ENCODE results near the gene CLDN22.

CLDN22 gene

DNA sequence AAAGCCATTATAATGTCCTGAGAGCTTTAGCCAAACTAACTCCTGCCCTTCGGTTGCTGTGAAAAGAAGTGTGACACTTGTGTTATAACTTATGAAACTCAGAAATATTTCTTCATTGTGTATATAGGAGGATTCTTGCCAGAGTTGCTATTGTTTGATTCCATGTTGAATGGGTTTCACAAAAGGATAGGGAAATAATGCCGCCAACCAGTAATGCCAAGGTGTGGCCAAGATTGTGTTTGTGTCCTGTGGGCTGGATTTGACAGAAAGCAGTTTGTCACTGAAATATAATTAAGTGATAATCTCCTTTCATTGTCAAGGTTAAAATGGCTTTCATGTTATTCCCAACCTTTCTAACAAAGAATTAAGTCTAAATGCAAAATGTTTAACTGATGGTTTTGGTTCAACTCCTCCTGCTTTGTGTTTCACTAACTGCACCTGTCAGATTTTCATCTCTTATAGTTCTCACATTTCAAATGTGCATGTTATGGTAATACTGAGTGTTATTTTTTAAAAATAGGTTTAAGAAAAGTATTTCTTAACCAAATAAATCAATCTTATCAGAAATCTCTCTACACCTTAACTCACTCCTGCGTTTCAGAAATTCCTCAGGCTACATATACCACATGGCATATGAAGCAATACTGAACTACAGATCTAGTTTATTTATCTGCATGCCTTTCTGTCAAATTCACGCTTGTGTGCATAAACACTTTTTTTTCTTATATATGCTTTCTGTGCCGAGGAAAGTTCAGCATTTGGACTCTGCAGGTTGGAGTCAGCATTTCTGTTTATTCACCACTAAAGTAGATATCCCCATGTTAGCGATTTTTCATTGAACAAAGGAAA lies at the start of gene CLDN22:
CLDN22 (minus strand) TSS at position 66 of the 849 bp plus-strand sequence; CDS start at position 8, 58 bp downstream.
- no peak for DNase-seq (ENCODE audit: low read depth)

DNA sequence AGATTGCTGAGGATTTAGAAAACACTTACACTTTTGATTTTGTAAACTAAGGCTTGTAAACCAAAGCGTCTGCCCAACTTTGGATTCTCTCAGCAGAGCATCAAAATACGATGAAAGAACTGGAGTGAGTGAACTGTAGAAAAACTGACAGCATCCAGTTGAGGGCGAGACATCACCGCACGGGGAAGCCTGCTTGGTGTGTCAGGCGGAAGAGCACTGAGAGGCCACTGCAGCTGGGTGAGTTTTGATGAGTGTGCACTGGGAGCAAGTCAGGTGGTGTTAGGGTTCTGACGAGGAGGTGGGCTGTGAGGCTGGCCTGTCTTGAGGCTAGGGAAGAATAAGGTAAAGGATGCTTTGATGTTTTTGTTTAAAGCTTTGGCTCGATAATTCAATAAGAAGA lies 49.0 kb upstream of the CLDN22 start:
- DNase-seq (ENCODE audit: low read depth): no peak

DNA sequence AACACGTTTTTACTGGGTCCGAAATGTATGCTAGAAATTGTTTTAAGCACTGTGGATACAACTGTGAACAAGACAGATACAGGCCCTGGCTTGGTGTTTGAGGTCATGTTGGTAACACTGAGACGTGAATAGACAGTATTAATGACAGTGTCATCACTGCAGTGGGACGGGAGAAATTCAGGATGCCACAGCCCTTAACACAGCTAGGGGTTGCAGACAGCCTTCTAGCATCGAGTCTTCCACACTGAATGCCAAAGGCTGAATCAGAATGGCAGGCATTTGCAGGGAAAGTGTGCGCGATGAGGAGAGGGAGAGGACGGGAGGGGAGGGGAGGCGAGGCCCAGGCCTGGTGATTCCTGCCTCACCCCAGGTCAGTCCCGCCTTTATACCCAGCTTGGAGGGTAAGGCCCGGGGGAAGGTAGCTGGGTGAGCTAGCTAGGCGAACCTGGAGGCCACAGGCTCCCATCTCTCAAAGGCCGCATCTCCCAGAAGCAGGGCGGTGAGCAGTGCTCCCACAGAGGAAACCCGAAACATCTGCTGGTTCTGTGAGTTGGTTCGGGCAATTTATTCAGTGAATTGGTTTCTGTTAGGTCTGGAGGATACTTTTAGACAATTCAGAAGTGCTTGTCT lies 46.2 kb upstream of the CLDN22 start:
- no peak for DNase-seq (ENCODE audit: low read depth)

DNA sequence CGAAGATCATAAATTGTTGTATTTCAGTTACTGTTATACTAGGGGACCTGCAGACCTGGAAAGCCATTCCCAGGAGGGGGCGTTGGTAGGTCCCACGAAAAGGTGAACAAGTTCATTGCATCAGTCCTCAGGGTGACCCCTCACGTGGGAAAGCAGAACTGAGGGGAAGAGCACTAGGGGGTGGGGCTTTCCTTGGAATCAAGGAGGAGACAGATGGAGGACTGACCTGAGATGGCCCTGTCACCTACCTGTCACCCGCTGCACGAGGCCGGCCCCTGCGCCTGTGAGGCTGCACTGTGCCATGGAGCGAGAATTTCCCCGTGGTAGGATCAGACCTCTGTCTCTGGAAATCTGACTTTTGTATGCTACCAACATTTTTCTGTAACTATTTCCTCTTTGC lies 43.9 kb upstream of the CLDN22 start:
- DNase-seq (ENCODE audit: low read depth): no peak

DNA sequence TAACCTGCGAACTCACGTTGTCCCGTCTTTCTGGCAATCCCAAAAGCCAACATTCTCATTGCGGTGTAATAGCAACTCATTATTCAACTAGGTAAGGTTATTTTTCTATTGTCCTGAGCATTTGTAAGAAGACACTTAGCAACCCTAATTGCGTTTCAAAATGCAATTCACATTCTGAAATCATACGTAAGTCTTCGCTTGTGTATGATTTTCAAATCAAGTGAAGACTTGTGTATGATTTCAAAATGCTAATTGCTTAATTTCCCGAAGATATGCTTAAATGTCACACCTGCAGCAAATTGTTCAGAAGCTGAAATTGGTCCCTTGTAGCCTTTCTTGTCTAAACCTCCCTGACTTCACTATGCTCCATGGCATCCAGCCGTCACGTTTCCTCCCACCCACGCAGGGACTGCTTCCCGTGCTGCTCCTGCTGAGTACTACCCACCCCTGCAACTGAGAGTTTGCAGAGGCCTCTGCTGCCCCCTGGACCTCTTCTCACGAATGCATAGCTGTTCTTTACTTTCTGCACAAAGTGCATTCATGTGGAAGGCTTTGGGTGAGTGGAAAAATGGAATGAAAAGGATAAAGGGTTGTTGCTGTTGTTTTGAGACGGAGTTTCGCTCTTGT lies 43.0 kb upstream of the CLDN22 start:
- no peak for DNase-seq (ENCODE audit: low read depth)

DNA sequence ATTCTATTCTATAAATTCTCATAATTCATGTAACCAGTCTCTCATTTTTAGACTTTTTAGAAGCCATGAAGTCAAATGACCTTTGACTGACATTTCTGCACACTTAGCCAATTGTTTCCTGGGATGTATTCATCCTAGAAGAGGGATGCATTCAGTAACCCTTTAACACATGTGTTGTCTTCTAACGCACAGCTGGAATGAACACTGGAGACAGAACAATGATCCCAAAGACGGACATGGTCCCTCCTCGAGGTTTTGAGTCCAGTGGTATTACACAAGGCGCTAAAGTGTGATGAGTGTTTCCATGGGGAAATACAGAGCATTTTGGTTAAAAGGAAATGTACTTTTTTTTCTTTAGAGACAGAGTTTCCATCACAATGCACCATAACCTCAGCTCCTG lies 42.0 kb upstream of the CLDN22 start:
- DNase-seq (ENCODE audit: low read depth): no peak

DNA sequence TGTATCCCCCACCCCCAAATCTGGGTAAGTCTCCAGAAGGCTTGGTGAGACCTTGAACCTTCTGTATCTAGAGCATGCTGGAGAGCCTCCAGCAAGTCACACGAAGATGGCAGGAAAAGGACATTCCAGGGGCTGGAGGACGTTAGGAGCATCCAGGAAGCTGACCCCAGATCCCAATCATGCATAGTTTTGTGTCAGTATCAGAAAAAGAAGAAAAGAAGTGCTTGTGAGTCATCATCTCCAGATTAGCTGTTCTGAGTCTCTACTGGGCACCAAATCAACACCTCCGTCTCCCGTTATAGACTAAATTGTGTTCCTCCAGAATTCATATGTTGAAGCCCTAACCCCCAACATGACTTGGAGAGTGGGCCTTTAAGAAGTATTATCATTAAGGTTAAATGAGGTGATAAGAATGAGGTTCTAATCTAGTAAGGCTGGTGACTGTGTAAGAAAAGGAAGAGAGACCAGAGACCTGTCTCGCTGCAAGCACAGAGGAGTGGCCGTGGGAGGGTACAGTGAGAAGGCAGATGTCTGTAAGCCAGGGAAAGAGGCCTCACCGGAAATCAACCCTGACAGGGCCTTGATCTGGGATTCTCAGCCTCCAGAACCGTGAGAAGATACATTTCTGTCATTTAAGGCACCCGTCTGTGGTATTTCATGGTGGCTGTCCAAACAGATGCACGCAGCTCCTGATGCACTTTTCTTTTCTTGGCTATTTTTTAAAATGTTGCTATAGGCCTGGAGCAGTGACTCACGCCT lies 40.3 kb upstream of the CLDN22 start:
- DNase-seq (ENCODE audit: low read depth): no peak

DNA sequence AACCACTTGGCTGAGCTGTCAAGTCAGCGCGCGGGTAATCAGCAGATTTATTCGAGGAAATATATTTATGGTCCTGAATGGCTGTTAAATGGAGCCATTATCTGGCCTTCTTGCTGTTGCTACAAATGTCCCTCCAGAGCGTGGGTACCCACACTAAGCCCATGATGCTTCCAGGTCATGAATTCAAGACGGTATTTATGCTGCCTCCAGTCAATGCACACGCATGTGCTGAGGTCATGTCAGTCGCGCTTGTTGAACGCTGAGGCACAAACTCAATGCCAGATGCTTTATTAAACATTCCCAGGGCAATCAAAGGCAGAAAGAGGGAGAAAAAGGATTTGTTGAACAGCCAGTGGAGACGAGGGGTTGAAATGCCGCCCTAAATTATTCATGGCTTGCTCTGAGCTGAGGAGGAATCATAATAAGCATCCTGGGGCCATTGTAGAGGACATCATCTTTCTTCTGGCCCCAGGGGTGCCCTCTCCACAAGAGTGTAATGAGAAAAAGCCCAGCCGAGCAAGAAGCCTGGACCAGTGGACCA lies 38.2 kb upstream of the CLDN22 start:
- no peak for DNase-seq (ENCODE audit: low read depth)

DNA sequence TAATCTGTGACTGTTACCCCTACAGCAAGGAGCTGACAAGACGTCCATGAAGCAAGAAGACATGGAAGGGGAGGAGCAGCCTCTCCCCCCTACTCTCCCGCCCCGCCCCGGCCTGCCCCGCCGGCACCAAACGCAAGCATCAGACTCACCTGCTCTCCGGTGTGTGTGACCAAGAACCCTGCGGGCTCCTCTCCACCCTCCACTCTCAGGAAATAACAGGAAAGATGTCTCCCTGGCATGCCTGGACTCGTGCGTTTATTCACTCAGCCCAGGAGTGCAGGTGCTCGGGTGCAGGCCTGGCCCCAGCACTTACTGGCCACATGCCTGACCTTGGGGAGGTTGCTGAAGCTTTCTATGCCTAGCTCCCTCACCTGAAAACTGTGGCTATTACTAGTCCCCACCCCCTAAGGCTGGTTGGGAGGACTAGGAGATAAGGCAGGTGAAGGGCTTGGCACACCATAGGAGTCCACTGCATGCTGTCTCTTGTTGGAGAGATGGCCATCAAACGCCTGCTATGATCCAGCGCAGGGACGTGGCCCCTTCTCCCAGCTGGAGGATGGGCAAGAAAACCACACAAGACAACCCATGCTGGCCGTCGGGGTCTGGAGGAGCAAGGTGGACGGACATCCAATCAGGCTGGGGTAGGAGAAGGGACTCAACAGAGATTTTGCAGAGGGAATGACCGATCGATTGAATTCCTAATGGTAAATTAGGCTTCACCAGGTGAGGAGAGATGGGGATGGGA lies 37.0 kb upstream of the CLDN22 start:
- DNase-seq (ENCODE audit: low read depth): no peak

DNA sequence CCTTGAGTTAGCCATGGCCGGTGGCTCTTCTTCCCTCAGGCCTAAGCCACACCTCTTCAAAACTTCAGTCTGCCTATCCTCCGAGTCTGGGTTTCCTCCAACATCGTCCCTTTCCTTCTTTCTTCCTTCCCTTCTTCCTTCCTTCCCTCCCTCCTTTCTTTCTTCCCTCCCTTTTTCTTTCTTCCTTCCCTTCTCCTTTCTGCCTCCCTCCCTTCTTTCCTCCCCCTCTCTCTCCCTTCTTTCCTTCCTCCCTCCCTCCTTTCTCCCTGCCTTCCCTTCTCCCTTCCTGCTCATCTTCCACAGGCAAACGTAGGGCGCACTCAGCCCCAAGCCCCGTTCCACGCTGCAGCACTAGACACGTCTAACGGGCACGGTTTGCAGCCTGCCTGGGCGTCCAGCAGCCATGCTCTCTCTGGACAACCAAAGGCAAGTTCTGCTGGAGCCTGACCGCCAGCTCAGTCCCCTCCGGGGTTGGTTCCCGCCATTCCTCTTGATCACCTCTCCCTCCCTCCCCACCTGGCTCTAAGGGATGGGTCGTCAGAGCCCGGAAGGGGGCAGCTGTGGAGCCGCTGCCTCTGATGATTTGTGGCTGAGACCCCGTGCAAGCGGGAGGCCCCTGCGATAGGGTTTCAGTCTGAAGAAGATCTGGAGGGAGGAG lies 36.2 kb upstream of the CLDN22 start:
- DNase-seq (ENCODE audit: low read depth): no peak

DNA sequence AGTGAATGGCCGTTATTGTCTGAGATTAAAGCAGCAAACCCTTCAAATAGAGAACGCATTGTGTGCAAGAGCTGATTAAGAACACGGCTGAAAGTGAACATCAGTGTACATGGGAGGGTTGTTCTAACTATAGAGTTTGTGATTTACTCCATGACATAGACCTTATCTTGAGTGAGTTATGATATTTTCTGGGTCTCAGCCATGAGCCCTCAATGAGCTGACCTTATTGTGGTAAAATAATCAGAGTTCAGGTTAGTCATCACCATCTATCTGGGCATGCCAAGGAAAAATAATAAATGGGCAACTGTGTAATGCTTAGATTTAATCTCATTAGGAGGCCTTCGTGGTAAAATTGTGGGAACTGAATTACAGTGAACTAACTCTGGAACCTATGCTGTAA lies 35.3 kb upstream of the CLDN22 start:
- DNase-seq (ENCODE audit: low read depth): no peak

DNA sequence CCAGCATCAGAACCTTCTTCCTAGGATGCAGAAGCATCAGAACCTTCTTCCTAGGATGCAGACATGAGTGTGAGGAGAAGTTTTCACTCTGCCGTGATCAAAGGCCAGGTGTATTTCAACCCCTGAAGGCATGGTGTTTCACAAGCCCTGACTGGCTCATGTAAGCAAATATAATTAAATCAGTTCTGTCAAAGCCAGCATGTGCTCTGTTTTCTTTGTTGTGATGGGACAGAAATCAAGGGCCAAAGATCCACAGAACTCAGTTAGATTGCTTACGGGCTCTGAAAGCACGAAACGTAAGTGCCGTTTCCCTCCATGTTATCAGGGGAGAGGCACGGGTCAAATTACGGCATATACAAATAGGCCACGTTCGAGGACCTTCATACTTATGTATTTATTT lies 34.1 kb upstream of the CLDN22 start:
- no peak for DNase-seq (ENCODE audit: low read depth)

DNA sequence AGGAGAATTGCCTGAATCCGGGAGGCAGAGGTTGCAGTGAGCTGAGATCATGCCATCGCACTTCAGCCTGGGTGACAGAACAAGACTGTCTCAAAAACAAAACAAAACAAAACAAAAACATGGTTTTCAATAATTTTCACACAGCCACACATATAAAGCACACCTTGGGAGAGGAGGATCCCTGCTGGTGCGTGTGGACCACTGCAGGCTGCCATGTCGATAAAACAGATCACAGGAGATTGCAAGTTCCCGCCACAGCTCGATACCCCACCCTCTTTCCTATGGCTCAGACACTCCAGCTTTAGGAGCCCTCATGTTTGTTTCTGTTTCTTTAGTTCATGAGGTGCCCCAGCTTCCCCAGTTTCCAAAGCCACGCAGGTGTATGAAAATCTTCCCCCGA lies 33.5 kb upstream of the CLDN22 start:
- no peak for DNase-seq (ENCODE audit: low read depth)

DNA sequence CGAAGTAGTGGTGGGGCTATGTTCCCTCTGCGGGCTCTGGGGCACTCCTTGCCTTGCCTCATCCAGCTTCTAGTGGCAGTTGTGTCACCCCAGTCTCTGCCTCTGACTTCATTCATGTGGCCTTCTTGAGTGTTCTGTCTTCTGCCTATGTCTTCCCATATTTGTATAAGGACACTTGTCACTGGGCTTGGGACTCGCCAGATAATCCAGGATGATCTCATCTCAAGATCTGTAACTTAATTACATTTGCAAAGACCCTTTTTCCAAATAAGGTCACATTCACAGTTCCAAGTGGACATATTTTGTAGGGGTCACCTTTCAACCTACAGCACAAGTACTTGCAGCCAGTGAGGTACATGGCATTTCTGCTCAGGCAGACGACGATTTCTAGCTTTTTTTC lies 32.5 kb upstream of the CLDN22 start:
- no peak for DNase-seq (ENCODE audit: low read depth)

DNA sequence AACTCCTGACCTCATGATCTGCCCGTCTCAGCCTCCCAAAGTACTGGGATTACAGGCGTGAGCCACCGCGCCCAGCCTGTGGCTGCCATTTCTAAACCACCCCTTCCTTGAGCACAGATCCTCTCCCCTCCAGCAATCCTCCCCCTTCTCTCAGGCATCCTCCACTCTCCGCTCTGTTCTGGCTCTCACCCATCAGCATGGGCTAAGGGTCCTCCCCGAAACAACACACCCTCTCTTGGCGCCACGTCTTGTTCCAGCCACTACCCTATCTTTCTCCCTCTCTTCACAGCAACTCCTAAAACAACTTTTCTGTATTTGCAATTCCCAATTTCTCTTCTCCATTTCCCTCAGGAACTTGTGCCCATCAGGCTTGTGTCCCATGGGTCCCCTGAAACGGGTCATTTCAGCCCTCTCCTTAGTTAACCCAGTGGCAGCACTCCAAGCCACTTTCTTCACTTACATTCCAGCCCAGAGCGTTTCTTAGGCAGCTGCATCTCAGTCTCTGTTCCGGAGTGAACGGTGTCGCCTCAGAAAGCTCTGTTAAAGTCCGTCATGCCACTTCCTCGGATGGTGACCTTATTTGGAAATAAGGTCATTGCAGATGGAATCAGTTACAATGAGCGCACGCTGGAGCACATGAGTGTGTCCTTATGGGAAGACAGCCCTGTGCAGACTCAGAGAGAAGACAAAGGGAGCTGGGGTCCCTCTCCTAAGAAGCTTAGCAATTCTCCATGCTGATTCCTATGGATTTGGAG lies 30.4 kb upstream of the CLDN22 start:
- no peak for DNase-seq (ENCODE audit: low read depth)

DNA sequence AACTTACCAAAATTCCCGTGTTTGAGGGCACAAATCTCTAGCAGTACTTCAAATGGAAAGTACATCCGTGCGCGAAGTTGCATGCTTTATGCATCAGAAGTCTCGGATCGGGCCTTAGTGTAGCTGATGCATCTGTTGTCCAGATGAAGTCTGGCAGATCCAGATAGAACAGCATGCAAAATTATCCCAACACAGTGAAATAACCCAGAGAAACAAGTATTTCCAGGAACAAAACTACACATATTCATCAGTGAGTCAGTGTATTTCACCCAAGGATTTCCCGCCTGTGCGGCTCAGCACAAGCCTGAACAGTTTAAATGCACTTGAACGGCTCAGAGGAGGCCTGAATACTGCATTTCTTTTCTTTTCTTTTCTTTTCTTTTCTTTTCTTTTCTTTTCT lies 29.6 kb upstream of the CLDN22 start:
- DNase-seq (ENCODE audit: low read depth): no peak

DNA sequence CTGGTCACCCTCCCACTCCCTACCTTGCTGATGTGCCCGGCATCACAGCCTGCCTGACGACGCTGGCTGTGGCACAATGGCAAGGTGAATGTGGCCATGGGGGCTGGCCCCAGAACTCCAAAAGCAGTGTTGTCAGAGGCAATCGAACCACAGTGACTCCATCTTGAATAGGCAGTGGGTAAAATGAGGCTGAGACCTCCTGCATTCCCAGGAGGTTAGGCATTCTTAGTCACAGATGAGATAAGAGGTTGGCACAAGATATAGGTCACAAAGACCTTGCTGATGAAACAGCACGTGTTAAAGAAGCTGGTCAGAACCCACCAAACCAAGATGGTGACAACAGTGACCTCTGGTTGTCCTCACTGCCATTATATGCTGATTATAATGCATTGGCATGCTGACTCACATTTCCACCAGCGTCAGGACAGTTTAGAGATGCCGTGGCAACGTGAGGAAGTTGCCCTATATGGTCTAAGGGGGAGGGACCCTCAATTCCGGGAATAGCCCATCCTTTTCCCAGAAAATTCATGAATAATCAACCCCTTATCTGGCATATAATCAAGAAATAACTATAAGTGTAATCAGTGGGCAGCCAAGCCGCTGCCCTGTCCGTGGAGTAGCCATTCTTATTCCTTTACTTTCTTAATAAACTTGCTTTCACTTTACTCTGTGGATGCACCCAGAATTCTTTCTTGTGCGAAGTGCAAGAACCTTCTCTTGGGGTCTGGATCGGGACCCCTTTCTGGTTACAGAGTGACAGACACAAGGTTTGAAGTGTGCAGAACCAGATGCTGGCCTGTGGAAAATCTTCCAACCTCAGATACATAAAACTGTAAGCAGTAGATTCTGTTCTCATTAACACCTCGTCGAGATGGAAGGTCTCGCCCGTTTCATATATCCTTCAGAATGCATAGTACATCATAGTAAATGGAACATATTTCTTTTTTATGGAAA lies 28.9 kb upstream of the CLDN22 start:
- DNase-seq (ENCODE audit: low read depth): no peak

DNA sequence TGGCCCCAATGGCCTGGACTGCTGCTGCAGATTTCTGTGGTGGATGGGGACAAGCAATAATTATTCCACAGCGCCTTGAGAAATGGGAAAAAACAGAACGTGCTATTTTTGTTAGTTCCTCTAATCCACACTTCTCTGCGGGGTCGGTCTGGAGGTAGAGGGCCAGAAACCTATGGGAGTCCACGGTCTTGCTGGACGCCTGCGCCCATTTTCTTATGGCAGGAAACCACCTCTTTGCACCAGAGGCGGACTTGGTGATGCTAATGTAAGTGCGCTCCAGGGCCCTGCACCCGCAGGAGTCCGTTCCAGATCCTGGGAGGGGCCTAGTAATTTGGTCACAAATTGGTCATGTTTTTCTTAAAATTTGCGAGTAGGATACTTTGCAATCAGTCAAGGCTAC lies 28.1 kb upstream of the CLDN22 start:
- no peak for DNase-seq (ENCODE audit: low read depth)

DNA sequence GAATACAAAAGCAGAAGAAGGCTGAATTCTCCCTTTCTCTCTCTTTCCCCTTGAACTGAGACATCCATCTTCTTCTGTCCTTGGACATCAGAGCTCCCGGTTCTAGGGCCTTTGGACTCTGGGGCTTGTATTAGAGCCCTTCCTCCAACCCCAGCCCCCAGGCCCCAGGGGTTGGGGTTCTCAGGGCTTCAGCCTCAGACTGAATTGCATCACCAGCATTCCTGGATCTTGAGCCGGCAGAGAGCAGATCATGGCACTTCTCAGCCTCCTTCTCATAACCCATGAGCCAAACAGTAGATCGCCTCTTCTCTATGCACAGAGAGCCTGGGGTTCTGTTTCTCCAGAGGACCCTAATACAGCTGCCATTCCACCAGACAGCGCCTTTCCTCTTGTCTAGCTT lies 27.5 kb upstream of the CLDN22 start:
- no peak for DNase-seq (ENCODE audit: low read depth)
